Activated naive CD4-positive, alpha-beta T cell treated with anti-CD3 and anti-CD28 coated beads, Interleukin-2, amount 50 U/mL, for 24 hours (primary cell): ENCODE results near the gene VAC14.

ENCODE experiments used
- H3K27ac Mint-ChIP-seq: one replicate; pipeline ENCODE4 v1.8.0; 2021; ENCODE audit warnings: mild to moderate bottlenecking, mixed read lengths
- H3K27me3 Mint-ChIP-seq: one replicate; pipeline ENCODE4 v1.8.0; 2021; ENCODE audit warnings: mixed read lengths
- H3K36me3 Mint-ChIP-seq: one replicate; pipeline ENCODE4 v1.8.0; 2021; ENCODE audit warnings: mixed read lengths
- H3K4me1 Mint-ChIP-seq: one replicate; pipeline ENCODE4 v1.8.0; 2021; ENCODE audit warnings: mixed read lengths
- H3K4me3 Mint-ChIP-seq: one replicate; pipeline ENCODE4 v1.8.0; 2021; ENCODE audit warnings: mild to moderate bottlenecking, mixed read lengths
- H3K9me3 Mint-ChIP-seq: one replicate; pipeline ENCODE4 v1.8.0; 2021; ENCODE audit warnings: mixed read lengths

Gene VAC14

GRCh38 chr16:70715055-70715858 is 85.7 kb downstream of the VAC14 start:
- H3K4me3 Mint-ChIP-seq: no peak overlapping the region
- no peak overlapping the region for H3K27ac Mint-ChIP-seq
- H3K4me1 Mint-ChIP-seq: no peaks in the 10 kb centered on the region
- no peaks in the 10 kb centered on the region for H3K27me3 Mint-ChIP-seq
- peaks cover 14% of the 10 kb centered on the region for H3K36me3 Mint-ChIP-seq
- no peaks in the 10 kb centered on the region for H3K9me3 Mint-ChIP-seq

DNA sequence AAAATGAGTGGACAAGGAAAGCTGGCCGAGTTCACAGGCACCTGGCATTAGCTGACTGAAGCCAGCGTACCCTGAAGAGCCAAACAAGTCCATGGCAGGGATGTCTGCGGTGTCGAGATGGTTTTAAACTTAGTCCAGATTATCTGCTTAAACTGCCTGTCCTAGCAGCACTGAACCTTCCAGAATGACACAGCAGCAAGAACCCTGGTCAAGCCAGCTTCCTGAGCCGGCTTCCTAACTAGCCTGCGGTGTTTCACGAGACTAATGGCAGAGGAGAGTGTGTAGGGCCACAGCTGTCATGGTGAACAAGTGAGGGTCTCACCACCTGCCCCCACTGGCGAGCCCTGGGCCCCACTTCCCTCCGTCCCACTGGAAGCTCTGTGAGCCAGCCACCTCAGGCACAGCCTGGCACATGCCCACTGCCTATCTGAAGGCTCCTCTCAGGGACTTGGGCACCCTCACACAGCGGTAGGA is 86.3 kb downstream of the VAC14 start:
- Mint-ChIP-seq H3K36me3 (peaks cover 8% of the 10 kb centered on the region), H3K27ac (no peak overlapping the region), H3K9me3 (no peaks in the 10 kb centered on the region), H3K4me3 (no peak overlapping the region), H3K27me3 (no peaks in the 10 kb centered on the region), H3K4me1 (no peaks in the 10 kb centered on the region)

DNA sequence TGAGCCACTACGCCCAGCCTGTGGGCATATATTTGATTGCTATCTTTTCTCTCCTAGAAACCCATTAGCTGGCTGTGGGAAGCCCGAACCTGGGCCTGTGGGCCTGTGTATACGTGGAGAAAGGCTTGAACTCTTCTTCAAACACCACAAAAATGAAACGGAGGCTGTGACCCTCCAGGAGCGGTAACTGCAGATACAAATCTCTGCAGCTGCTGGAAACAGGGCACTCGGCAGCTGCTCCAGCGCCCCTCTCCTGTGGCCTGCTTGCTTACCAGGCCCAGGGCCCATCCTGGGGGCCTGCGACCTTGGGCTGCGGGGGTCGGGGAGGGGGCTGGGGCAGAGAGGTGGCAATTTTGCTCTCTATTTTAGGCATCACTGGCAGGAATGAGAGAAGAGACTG is 87.1 kb downstream of the VAC14 start:
- peaks cover 3% of the 10 kb centered on the region for H3K36me3 Mint-ChIP-seq
- H3K27me3 Mint-ChIP-seq: no peaks in the 10 kb centered on the region
- no peak overlapping the region for H3K27ac Mint-ChIP-seq
- no peaks in the 10 kb centered on the region for H3K4me1 Mint-ChIP-seq
- H3K4me3 Mint-ChIP-seq: no peak overlapping the region
- no peaks in the 10 kb centered on the region for H3K9me3 Mint-ChIP-seq

DNA sequence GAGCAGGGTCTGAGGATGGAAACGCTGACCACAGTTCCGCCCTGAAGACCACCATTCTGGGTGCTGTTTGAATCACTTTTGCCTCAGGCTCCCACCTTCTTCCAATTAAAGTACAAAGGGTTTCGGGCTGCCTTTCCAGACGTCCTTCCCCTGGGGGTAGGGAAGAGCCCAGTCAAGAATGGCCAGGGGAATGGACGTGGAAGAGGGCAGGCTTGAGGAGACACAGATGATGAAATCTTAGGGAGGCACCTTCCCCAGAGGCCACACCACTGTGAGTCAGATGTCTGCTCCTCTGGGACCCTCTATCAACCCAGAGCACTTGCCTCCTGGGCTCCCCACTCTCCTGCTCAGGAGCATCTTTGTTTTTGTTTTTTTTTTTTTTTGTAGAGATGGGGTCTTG is 87.6 kb downstream of the VAC14 start:
- H3K27me3 Mint-ChIP-seq: no peaks in the 10 kb centered on the region
- peaks cover 3% of the 10 kb centered on the region for H3K36me3 Mint-ChIP-seq
- no peaks in the 10 kb centered on the region for H3K4me1 Mint-ChIP-seq
- H3K27ac Mint-ChIP-seq: no peak overlapping the region
- no peaks in the 10 kb centered on the region for H3K9me3 Mint-ChIP-seq
- H3K4me3 Mint-ChIP-seq: no peak overlapping the region

DNA sequence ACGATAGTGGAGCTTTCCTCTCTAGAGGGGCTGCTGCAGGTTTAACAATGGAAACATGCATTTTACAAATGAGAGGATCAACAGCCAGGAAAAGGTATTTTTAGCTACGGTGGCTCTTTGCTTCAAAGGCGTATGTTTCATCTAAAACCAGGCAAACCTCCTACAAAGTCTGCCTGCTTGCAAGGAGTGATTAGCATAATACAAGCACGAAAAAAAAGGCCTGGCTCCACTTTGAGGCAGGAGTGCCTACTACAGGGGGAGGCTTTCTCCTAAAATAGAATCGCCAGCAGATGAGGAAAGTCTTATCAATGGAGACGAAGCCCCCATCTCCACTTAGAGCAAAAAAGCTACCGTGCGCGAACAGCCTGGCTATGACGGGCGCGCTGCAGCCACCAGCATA is 88.0 kb downstream of the VAC14 start:
- Mint-ChIP-seq H3K4me3 (no peak overlapping the region), H3K27me3 (no peaks in the 10 kb centered on the region), H3K4me1 (no peaks in the 10 kb centered on the region), H3K27ac (no peak overlapping the region), H3K9me3 (no peaks in the 10 kb centered on the region), H3K36me3 (peaks cover 3% of the 10 kb centered on the region)

DNA sequence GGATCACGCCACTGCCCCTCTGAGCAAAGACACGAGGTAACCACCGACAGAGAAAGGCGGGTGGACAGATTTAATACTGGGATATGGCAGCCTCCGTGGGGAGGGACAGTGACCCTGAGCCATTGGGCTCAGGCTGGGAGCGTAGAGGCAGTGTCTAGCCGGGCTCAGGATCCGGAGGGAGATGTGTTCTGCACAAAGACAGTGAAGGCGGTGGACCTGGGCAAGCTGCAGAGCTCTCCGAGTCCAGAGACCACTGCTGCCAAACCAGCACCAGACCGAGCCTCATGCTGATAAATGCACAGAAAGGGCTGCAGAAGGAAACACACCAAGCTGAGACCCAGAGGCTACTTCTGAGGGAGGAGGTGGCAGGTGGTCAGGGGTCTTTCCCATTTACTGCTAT is 88.6 kb downstream of the VAC14 start:
- H3K9me3 Mint-ChIP-seq: no peaks in the 10 kb centered on the region

DNA sequence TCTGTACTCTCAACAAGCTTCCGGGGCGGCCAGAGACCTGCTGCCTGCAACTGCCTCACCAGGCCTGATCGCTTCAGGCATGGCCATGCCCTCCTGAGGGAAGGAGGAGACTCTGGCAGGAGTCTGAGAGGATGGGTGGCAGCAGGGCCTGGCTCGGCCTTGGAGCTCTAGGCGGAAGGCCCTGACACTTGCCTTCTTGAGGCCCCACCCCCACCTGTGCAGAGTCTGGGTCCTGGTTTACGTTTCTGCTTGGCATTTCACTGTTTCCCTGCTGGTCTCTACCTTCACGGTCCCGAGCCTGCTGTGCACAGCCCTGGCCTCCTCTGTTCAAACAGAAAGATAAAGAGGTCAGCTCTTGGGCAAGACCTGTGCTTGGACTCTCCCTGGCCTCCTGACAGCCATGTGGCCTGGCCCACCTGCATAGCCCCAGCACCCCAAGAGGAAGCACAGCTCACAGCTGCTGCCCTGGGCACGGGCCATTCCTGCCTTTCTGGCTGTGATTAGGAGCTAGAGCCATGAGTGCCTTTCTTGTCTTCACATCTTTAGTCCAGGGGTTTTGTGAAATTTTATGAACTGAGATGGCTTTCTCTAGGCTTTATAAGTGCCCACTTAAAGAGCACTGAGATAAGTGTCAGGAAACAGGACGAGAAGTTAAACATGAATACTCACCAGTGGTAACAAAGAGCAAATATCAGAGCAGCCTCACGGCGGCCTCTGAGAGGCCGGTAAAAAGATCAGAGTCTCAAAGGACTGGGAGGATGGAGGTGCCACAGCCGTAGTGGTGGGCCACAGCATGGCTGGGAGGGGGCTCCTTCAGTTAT is 89.5 kb downstream of the VAC14 start:
- Mint-ChIP-seq H3K4me1 (no peaks in the 10 kb centered on the region), H3K36me3 (peaks cover 4% of the 10 kb centered on the region), H3K4me3 (no peak overlapping the region), H3K27me3 (no peaks in the 10 kb centered on the region), H3K9me3 (no peaks in the 10 kb centered on the region), H3K27ac (no peak overlapping the region)

More for the DNA sequence above, 88.6 kb downstream of the VAC14 start:
- Mint-ChIP-seq H3K36me3 (peaks cover 3% of the 10 kb centered on the region), H3K27me3 (no peaks in the 10 kb centered on the region), H3K4me1 (no peaks in the 10 kb centered on the region), H3K4me3 (no peak overlapping the region), H3K27ac (no peak overlapping the region)

DNA sequence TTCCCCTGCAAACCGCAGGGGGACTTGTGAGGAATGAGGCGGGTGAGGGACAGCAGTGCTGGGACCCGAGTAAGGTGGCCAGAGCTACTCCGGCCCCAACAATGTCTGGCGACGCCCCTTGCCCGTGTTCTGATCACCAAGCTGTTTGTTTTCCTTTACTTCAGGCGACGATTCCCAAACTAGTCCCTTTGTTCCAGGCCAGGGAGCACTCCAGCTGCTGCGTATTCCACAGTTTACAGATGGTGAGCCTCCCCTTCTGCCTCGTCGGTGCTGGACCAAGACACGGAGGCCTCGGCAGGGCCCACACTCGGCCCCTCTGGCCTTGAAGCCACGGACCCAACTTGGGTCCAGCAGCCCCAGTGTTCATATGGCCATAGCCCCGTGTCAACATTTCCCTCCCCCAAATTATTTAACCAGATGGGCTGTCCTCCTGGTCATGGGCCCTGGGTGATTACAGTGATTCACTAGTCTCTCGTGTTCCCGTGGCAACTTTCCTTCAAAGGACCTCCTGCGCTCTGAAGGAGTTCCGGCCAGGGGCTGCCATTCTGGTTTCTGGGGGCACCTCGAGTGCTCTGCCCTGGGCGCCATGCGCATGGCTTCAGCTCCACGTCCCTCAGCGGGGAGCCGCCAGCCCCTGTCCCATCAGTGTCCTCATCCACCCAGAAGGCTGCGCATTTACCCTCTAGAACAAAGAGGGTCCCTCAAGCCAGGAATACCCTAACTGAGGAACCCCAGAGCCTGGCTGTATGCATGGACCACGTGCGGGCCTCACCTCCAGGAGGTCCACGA is 90.3 kb downstream of the VAC14 start:
- H3K9me3 Mint-ChIP-seq: no peaks in the 10 kb centered on the region
- no peaks in the 10 kb centered on the region for H3K27me3 Mint-ChIP-seq
- H3K36me3 Mint-ChIP-seq: peaks cover 4% of the 10 kb centered on the region
- H3K4me1 Mint-ChIP-seq: no peaks in the 10 kb centered on the region
- H3K4me3 Mint-ChIP-seq: no peak overlapping the region
- no peak overlapping the region for H3K27ac Mint-ChIP-seq

- Mint-ChIP-seq H3K4me3 (no peak overlapping the region), H3K36me3 (peaks cover 4% of the 10 kb centered on the region), H3K27ac (no peak overlapping the region), H3K9me3 (no peaks in the 10 kb centered on the region), H3K27me3 (no peaks in the 10 kb centered on the region), H3K4me1 (no peaks in the 10 kb centered on the region)
Measured at GRCh38 chr16:70709942-70710341, 91.0 kb downstream of the VAC14 start.

- Mint-ChIP-seq H3K4me1 (no peaks in the 10 kb centered on the region), H3K4me3 (no peak overlapping the region), H3K36me3 (peaks cover 4% of the 10 kb centered on the region), H3K9me3 (no peaks in the 10 kb centered on the region), H3K27ac (no peak overlapping the region), H3K27me3 (no peaks in the 10 kb centered on the region)
Measured at GRCh38 chr16:70709457-70709856, 91.5 kb downstream of the VAC14 start.

- Mint-ChIP-seq H3K4me3 (no peak overlapping the region), H3K27ac (no peak overlapping the region), H3K4me1 (no peaks in the 10 kb centered on the region), H3K27me3 (no peaks in the 10 kb centered on the region), H3K36me3 (peaks cover 4% of the 10 kb centered on the region), H3K9me3 (no peaks in the 10 kb centered on the region)
Measured at GRCh38 chr16:70708366-70709246, 92.4 kb downstream of the VAC14 start.

- Mint-ChIP-seq H3K9me3 (no peaks in the 10 kb centered on the region), H3K4me1 (no peaks in the 10 kb centered on the region), H3K27ac (no peak overlapping the region), H3K36me3 (peaks cover 4% of the 10 kb centered on the region), H3K27me3 (no peaks in the 10 kb centered on the region), H3K4me3 (no peak overlapping the region)
Measured at GRCh38 chr16:70706948-70707465, 94.0 kb downstream of the VAC14 start.

GRCh38 chr16:70705056-70705455 is 95.9 kb downstream of the VAC14 start:
- Mint-ChIP-seq H3K9me3 (no peaks in the 10 kb centered on the region), H3K27me3 (no peaks in the 10 kb centered on the region), H3K4me1 (no peaks in the 10 kb centered on the region), H3K27ac (no peak overlapping the region), H3K36me3 (peaks cover 1% of the 10 kb centered on the region), H3K4me3 (no peak overlapping the region)

GRCh38 chr16:70704586-70704985 is 96.4 kb downstream of the VAC14 start:
- no peaks in the 10 kb centered on the region for H3K4me1 Mint-ChIP-seq
- no peak overlapping the region for H3K27ac Mint-ChIP-seq
- H3K9me3 Mint-ChIP-seq: no peaks in the 10 kb centered on the region
- H3K4me3 Mint-ChIP-seq: no peak overlapping the region
- H3K36me3 Mint-ChIP-seq: peaks cover 1% of the 10 kb centered on the region
- H3K27me3 Mint-ChIP-seq: no peaks in the 10 kb centered on the region
